ENCODE measurements around the gene TDRD1.

TDRD1 gene

DNA sequence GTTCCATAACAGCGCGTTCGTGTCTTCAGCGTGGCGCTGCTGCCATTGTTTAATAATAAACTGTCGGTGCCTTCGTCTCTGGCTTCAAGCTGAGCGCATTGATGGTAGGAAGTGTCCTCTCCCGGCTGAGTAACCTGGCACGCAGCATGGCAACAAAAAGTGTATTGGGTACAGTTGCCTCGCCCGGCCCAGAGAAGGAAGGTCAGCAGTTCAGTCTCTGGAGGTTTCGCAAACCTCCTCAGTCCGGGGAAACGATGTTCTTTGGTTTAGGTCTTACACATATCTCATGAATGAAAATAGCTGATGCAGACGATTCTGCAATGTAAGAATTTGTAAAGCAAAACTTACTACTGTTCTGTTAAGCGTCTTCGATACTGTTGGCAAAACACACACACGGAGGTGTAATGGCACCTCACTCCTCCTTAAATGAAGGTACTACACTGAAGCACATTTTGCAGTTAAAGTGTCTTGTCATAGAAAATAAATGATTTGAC, 4.4 kb upstream of the TDRD1 start:
- no peak for DNase-seq

DNA sequence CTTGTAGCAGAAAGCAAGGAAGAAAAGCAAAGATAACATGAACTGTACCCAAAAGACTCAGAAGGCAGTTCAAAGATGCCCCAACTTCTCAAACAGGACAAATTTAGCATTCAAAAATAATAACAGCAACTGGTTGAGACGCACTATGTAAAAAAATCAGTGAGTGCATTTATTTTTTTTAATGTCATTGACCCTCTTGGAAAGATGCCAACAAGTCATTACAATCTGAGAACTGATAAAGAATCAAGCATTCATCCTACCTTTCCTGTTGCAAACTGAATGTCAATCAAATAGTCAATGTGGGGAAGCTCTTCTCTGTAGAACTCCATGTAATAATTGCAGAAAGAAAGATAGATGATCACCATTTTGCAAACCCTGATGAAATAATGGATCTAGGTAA, 3.5 kb upstream of the TDRD1 start:
- no peak for DNase-seq

DNA sequence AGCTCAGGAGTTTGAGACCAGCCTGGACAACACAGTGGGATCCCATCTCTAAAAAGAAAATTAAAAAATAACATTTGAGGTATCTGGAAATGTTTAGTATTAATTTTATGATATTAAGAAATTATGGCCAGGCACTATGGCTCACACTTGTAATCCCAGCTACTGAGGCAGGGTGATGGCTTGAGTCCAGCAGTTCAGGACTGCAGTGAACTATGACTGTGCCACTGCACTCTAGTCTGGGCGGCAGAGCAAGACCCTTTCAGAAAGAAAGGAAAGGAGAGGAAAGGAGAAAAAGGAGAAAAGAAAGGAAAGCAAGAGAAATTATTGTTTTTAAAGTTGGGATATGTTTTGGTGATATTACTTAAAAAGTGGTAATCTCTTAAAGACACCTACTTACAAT, 2.6 kb upstream of the TDRD1 start:
- no peak for DNase-seq

DNA sequence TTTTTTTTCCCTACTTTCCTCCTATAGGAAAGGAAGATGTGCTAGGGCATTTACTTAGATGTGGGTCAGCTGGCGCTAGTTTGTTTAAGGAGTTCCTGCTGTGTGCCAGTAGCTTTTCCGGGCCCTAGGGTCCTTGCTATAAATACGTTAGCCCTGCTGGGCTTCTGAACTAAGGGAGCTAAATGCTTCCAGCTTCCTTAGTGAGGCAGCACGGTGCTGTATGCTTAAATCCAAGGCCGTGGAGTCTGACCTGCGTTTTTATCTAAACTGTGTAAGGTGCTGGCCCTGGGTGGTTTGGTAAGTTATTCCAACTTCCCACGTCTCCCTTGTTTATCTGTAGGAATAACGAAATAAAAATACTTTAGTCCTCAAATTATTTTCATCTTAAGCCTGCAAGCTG, 594 bp downstream of the TDRD1 start:
- no peak for DNase-seq

DNA sequence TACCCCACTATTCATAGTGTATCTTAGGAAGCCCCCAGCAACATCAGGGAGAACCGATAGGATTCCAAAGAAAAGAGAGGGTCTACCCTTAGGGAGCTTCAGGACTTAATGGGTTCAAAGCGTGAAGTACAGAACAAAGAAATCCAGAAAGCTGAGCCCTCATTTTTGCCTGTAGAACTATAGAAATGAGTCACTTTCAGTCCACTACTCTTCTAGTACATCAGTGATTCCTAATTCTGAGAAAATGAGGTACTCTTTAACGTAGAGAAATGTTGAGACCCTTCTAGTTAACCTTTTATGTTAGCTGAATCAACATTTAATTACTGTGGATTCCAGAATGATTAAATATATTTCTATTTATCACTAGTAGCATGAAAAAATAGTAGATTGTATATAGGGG, 1.8 kb downstream of the TDRD1 start:
- DNase-seq = no peak

GRCh38 chr10:114181971-114182370, 2.8 kb downstream of the TDRD1 start:
- no peak for DNase-seq

DNA sequence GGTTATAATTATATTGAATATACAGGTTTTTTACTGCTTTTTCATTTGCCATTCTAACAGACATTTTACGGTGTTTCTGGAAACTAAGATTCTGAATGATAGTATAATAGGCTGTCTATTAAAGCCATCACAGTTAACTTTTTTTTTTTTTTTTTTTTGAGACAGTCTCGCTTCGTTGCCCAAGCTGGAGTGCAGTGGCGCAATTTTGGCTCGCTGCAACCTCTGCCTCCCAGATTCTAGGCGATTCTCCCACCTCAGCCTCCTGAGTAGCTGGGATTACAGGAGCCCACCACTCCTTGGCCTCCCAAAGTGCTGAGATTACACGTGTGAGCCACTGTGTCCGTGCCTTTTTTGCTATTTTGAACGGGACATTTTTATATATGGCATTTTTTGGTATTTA, 4.4 kb downstream of the TDRD1 start:
- DNase-seq = no peak

DNA sequence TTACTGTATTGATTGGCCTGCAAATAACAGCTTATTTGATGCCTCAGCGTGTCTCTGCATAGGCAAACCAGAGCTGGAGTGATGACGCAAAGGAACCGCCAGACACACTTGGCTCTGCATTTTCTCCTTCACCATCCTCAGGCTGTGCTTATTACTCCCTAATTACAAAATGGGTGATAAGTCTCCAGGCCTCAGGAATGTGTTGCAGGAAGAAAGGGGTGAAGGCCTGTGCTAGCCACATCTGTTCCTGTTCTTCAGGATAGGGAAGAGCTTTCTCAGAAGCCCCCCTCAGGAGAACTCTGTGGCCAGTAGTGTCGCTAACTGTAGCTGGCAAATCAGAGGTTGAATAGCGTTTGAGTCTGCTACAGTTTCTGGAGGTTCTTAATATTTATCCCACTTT, 5.1 kb downstream of the TDRD1 start:
- no peak for DNase-seq

GRCh38 chr10:114188001-114188400, 8.8 kb downstream of the TDRD1 start:
- no peak for DNase-seq

DNA sequence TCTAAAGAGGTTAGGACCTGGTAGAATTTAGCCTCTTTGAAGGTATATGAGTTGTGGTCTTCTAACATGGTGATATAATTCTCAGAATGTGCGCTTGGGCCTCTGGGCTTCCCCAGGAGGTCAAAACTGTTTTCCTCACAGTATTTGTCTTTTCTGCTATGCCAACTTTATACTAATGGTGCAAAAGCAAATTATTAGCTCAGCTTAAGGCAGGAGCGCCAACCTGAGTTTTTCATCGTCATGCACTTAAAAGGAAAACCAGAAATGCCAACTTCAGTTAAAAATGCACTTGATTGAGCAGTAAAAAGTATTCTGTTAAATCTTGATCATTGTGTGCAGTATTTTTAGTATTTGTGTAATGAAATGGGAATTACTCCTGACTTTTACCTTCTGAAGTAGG, 9.7 kb downstream of the TDRD1 start:
- no peak for DNase-seq

GRCh38 chr10:114189700-114190099, 10.5 kb downstream of the TDRD1 start:
- no peak for DNase-seq

- no peak for DNase-seq
Measured at GRCh38 chr10:114195079-114195478, 15.9 kb downstream of the TDRD1 start.

- DNase-seq = no peak
Measured at GRCh38 chr10:114199239-114199638, 20.1 kb downstream of the TDRD1 start.

- DNase-seq = no peak
Measured at GRCh38 chr10:114202812-114203211, 23.7 kb downstream of the TDRD1 start.

DNA sequence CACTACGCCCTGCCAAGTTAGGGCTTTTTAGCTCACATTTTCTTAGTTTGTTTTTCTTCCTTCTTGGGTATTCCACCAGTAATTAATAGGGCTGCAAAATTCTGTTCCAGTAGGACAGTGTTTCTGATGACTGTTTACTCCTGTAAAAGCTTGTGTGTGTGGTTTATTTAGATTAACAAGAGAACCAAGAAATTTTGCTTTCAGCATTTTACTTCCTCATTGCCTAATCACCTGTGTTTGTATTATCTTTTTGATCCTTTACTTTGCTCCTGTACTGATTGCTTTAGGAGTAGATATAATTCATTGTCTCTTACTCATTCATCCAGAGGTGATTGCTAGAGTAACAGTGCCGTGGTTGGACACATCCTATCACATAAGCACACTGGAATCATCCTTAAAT, 27.7 kb downstream of the TDRD1 start:
- DNase-seq = no peak

DNA sequence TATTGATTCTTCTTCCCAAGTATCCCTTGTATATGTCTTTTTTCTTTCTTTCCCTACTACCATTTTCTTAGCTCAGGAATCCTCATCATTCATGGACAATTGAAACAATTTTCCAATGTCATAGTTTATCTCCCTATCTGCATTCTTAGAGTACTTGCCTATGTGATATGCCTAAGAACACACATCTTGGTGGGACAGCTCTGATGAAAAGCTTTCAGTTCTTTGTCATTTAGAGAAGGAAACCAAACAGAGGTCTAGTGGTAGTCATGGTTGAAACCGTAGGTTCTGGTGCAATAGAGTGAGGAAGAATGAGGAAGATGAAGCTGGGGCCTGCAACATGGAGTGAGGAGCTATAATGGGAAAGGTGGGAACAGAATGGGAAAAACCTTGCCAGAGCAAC, 28.2 kb downstream of the TDRD1 start:
- DNase-seq = no peak

DNA sequence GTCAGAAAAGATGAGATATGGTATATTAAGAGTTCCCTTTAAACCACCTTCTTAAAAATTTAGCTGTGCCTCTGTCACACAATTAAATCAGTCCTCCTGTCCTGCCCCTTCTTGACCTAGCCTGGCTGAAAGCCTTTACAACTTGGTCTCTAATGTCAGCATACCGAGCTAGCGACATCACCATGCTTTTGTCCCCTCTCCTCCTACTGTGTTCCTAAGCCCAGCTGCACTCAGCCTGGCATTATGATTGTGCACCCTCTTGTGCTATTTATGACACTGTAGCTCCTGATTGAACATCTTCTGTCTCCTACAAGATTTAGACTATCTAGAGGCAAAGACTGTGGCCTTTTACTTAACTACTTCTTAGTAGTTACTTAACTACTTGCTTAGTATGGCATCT, 29.2 kb downstream of the TDRD1 start:
- no peak for DNase-seq

- no peak for DNase-seq
Measured at GRCh38 chr10:114212153-114212552, 33.0 kb downstream of the TDRD1 start.

DNA sequence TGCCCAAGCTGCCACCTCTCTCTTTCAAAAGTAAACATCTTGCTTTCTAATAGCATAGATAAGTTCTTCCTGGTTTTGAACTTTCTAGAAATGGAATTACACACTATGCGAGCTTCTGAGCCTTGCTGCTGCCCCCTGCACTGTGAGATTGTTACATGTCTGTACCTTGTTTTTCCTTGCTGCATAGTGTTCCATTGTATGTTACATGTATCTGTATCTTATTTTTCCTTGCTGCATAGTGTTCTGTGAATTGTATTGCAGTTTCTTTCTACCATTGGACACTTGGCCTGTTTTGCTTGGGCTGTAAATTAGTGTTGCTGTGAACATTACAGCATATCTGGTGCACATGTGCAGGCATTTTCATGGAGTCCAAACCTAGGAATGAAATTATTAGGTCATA, 35.9 kb downstream of the TDRD1 start:
- no peak for DNase-seq

- no peak for DNase-seq
Measured at GRCh38 chr10:114220281-114220680, 41.1 kb downstream of the TDRD1 start.

GRCh38 chr10:114221235-114221634, 42.1 kb downstream of the TDRD1 start:
- DNase-seq = no peak

DNA sequence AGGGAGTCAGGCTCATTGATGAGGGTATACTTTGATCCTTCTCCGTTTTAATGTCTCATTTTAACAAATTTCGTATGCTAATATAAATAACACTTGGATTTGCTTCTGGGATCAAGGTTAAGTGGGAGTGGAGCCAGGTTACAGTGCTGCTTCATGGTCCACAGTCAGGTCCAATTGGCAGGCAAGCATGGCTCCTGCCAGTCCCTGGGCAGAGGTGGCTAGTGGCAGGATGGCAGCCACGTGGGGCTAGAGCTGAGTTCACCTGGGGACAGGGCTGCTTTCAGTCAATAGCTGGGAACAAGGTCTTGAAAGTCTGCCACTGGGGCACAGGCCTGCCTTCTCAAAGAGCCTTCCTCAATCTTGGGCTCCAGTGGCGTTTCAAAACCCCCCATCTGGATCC, 43.9 kb downstream of the TDRD1 start:
- DNase-seq = no peak

DNA sequence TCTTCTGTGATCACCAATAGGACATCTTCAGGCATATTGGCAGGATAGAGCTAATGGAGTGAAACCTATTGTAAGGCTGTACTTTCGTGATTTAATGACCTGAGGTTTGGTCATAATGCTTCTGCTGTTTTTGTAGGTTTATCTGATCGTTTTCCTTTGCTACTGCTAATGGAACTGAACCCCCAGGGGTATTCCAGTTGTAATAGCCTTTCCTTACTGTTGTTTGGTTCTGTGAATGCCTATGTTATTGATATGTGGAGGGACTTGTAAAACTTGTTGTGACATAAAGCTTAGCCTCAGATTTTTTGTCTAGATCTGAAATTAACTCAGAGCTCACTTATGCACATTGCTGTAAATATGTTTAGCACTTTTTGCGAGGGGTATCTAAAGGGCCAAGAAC, 49.0 kb downstream of the TDRD1 start:
- DNase-seq = no peak

- DNase-seq = no peak
Measured at GRCh38 chr10:114232561-114233176, 53.5 kb downstream of the TDRD1 start.

GRCh38 chr10:114233482-114233881, 54.3 kb downstream of the TDRD1 start:
- DNase-seq = no peak

DNA sequence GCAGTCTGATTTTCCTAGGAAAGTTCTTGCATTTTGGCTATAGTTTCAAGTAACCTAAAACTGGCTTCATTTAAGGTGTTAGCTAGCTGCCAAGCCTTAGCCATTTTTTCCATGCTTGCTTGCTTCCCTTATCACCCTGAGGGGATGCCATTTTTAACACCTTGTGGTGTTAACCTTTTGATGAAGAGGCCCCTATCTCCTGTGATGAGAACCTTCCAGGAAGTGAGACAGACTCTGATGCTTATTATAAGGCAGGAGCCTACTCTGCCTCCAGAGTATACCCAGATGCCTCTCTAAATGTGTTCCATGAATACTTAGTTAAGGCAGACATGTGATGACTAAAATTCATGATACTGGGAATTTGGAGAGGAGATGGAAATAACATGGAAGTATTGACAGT, 55.0 kb downstream of the TDRD1 start:
- DNase-seq = no peak
